Globus pallidus (tissue), 1 donor: Measurements from ENCODE around the gene MYO16.

ENCODE experiments used
- DNase-seq: peaks from one replicate; pipeline ENCODE4 v3.0.0-alpha.2; 2015; ENCODE audit warnings: low spot score

Gene MYO16

GRCh38 chr13:108629181-108629752 lies at the start of gene MYO16:
Gene MYO16 (plus strand): TSS chr13:108629611. CDS start chr13:108629845, 234 bp downstream.
- no peak for DNase-seq

- no peak for DNase-seq
Measured at GRCh38 chr13:108586826-108587225, 42.6 kb upstream of the MYO16 start.

GRCh38 chr13:108588516-108588915 lies 40.9 kb upstream of the MYO16 start:
- DNase-seq: no peak

GRCh38 chr13:108594153-108594552 lies 35.3 kb upstream of the MYO16 start:
- no peak for DNase-seq

GRCh38 chr13:108595436-108596274 lies 33.8 kb upstream of the MYO16 start:
- DNase-seq: peak; percentile 3

GRCh38 chr13:108597943-108598342 lies 31.5 kb upstream of the MYO16 start:
- DNase-seq: no peak

- DNase-seq: no peak
Measured at GRCh38 chr13:108606424-108606823, 23.0 kb upstream of the MYO16 start.

- no peak for DNase-seq
Measured at GRCh38 chr13:108609353-108609752, 20.1 kb upstream of the MYO16 start.

GRCh38 chr13:108610507-108610906 lies 18.9 kb upstream of the MYO16 start:
- DNase-seq: no peak

GRCh38 chr13:108615241-108615640 lies 14.2 kb upstream of the MYO16 start:
- no peak for DNase-seq

GRCh38 chr13:108618233-108618632 lies 11.2 kb upstream of the MYO16 start:
- DNase-seq: no peak

GRCh38 chr13:108621462-108621861 lies 7.9 kb upstream of the MYO16 start:
- no peak for DNase-seq

- no peak for DNase-seq
Measured at GRCh38 chr13:108624108-108624507, 5.3 kb upstream of the MYO16 start.

- DNase-seq: no peak
Measured at GRCh38 chr13:108624979-108625378, 4.4 kb upstream of the MYO16 start.

- no peak for DNase-seq
Measured at GRCh38 chr13:108629988-108630387, 577 bp downstream of the MYO16 start.

- no peak for DNase-seq
Measured at GRCh38 chr13:108632649-108633167, 3.3 kb downstream of the MYO16 start.

GRCh38 chr13:108638901-108639300 lies 9.5 kb downstream of the MYO16 start:
- DNase-seq: no peak

GRCh38 chr13:108643646-108644353 lies 14.4 kb downstream of the MYO16 start:
- no peak for DNase-seq

GRCh38 chr13:108645376-108645775 lies 16.0 kb downstream of the MYO16 start:
- no peak for DNase-seq

GRCh38 chr13:108650271-108650670 lies 20.9 kb downstream of the MYO16 start:
- no peak for DNase-seq

GRCh38 chr13:108656742-108657141 lies 27.3 kb downstream of the MYO16 start:
- DNase-seq: no peak

GRCh38 chr13:108657519-108657918 lies 28.1 kb downstream of the MYO16 start:
- no peak for DNase-seq

GRCh38 chr13:108662528-108662927 lies 33.1 kb downstream of the MYO16 start:
- no peak for DNase-seq
